GM19463 (cell line): ENCODE results near the gene HNRNPC.
"Not testable (repeated sequence)": the region's sequence is repeated elsewhere in the genome, so short reads cannot be mapped to it uniquely, and the experiment has no call there.

Experiments
- ATAC-seq: cut with Tn5 transposase; IDR thresholded peaks from one replicate; pipeline ENCODE4 v1.9.1; 2021; ENCODE audit warnings: mild to moderate bottlenecking, moderate library complexity; ENCODE audit not compliant: unreplicated experiment

HNRNPC gene

GRCh38 chr14:21213652-21214051 lies 55.6 kb downstream of the HNRNPC start:
- ATAC-seq = no peak

GRCh38 chr14:21212824-21213223 lies 56.4 kb downstream of the HNRNPC start:
- not testable (repeated sequence) for ATAC-seq

GRCh38 chr14:21211509-21211908 lies 57.7 kb downstream of the HNRNPC start:
- ATAC-seq = no peak

GRCh38 chr14:21210023-21210422 lies 59.2 kb downstream of the HNRNPC start:
- no peak for ATAC-seq

GRCh38 chr14:21209185-21209584 lies 60.1 kb downstream of the HNRNPC start:
- ATAC-seq = no peak

GRCh38 chr14:21208554-21208953 lies 60.7 kb downstream of the HNRNPC start:
- ATAC-seq = no peak

GRCh38 chr14:21206753-21207684 lies 62.2 kb downstream of the HNRNPC start:
- ATAC-seq = no peak

- ATAC-seq = no peak
Measured at GRCh38 chr14:21205678-21206581, 63.3 kb downstream of the HNRNPC start.

GRCh38 chr14:21205026-21205677 lies 64.1 kb downstream of the HNRNPC start:
- no peak for ATAC-seq

GRCh38 chr14:21204167-21205025 lies 64.8 kb downstream of the HNRNPC start:
- no peak for ATAC-seq

GRCh38 chr14:21203470-21204166 lies 65.6 kb downstream of the HNRNPC start:
- no peak for ATAC-seq

GRCh38 chr14:21202463-21203358 lies 66.5 kb downstream of the HNRNPC start:
- ATAC-seq = no peak

GRCh38 chr14:21201732-21202462 lies 67.3 kb downstream of the HNRNPC start:
- no peak for ATAC-seq

- ATAC-seq = no peak
Measured at GRCh38 chr14:21200752-21201461, 68.3 kb downstream of the HNRNPC start.

GRCh38 chr14:21199611-21200560 lies 69.4 kb downstream of the HNRNPC start:
- ATAC-seq = no peak
